ENCODE measurements around the gene LRRFIP2. TPM values are rescaled to one million over a fixed set of nuclear protein-coding genes. Genes with fewer than 3 reads are reported as not detected.

The LRRFIP2 gene
- total and polyA plus RNA-seq, 2 of the 4 experiments (the other 2 are of a cell fraction): 20.6 to 31.0 TPM

DNA sequence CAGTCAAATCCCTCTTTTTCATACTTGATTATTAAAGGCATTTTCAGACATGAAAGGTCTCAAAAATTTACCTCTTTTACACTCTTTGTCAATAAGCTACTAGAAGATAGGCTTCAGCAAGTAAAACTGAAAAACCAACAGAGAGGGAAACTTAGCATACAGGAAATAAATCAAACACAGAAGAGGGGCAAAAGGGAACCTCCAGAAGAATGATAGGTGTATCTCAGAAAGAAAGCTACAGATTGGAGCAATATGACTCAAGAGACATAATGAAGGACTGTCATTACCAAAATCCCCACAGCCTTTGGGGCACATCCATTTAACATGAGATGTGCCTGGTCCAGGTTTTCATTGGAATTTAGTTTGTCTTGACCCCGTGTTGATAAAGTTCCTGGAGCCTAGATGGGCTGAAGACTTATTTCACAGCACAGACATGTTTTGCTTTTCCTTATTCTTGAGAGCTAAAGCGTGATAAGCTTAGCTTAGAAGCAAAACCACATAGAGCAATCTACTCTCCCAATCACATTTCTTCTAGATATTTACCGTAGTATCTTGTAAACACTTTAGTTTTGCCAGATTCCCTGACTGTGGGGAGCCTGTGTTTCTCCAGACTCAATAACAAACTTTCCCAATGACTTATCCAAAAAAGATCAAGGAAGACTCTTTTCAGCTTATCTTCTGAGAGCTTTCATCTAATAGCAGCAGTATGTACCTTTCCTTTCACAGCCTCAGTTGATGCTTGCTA is 11.7 kb downstream of the LRRFIP2 start (continued):
- no peak for TF ChIP-seq MAFK (IDR thresholded peaks at IDR 0.05; ENCODE audit: low read depth, low read length)
- TF ChIP-seq RFX5 (IDR thresholded peaks at IDR 0.05; ENCODE audit: low read depth, low read length): no peak
- no peak for TF ChIP-seq RCOR1 (IDR thresholded peaks at IDR 0.05; ENCODE audit: insufficient replicate concordance, low read length)
- no peak for TF ChIP-seq SMC3 (IDR thresholded peaks at IDR 0.05; ENCODE audit: low read depth, low read length)
- no peak for TF ChIP-seq BHLHE40 (IDR thresholded peaks at IDR 0.05; ENCODE audit: low read depth, low read length)
- no peak for TF ChIP-seq CHD1 (IDR thresholded peaks at IDR 0.05; ENCODE audit: low read depth, low read length)
- no peak for TF ChIP-seq FOS (IDR thresholded peaks at IDR 0.05; ENCODE audit: low read depth, low read length)

Measured in IMR-90 (cell line).